GM19193 (cell line): ENCODE results near the gene EXOC3L2.

Experiments used
- POLR2A ChIP-seq: IDR thresholded peaks from 4 replicates; pipeline ENCODE4 v1.6.1; 2011; ENCODE audit not compliant: insufficient read depth, insufficient read length; ENCODE audit errors: extremely low read depth

Gene EXOC3L2

GRCh38 chr19:45180936-45181335 is 64.3 kb downstream of the EXOC3L2 start:
- no peak for TF ChIP-seq POLR2A

GRCh38 chr19:45179892-45180370 is 65.3 kb downstream of the EXOC3L2 start:
- TF ChIP-seq POLR2A: no peak

- no peak for TF ChIP-seq POLR2A
Measured at GRCh38 chr19:45179072-45179891, 65.9 kb downstream of the EXOC3L2 start.

GRCh38 chr19:45178262-45179071 is 66.7 kb downstream of the EXOC3L2 start, which contains the start of gene BLOC1S3:
Gene BLOC1S3, plus strand, starts transcription at chr19:45178784. Its CDS starts 513 bp downstream, at chr19:45179297.
- peak; percentile 76 for TF ChIP-seq POLR2A

DNA sequence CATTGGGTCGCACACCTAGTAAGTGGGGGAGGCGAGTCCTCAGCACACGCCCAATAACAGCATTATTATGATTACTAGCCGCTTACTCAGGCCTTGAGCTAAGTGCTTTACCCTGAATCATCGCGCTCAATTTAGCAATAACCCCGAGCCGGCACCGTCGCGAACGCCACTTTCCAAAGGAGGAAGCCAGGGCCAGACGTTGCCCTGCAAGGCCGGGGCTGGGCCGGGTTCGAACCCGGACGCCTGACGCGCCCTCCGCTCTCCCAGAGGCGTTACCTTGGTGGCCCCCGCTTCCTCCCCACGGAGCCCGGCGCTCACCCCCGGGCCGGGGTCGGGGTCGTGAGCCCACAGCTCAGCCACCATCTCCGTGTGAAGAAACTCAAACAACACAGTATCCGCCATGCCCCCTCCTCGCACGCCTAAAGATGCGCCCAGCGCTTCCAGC is 67.4 kb downstream of the EXOC3L2 start, which contains the start of gene TRAPPC6A:
Gene TRAPPC6A, minus strand, starts transcription at position 421 of the 445 bp plus-strand sequence. Its CDS starts 19 bp downstream, at position 402.
- TF ChIP-seq POLR2A: peak; percentile 73

DNA sequence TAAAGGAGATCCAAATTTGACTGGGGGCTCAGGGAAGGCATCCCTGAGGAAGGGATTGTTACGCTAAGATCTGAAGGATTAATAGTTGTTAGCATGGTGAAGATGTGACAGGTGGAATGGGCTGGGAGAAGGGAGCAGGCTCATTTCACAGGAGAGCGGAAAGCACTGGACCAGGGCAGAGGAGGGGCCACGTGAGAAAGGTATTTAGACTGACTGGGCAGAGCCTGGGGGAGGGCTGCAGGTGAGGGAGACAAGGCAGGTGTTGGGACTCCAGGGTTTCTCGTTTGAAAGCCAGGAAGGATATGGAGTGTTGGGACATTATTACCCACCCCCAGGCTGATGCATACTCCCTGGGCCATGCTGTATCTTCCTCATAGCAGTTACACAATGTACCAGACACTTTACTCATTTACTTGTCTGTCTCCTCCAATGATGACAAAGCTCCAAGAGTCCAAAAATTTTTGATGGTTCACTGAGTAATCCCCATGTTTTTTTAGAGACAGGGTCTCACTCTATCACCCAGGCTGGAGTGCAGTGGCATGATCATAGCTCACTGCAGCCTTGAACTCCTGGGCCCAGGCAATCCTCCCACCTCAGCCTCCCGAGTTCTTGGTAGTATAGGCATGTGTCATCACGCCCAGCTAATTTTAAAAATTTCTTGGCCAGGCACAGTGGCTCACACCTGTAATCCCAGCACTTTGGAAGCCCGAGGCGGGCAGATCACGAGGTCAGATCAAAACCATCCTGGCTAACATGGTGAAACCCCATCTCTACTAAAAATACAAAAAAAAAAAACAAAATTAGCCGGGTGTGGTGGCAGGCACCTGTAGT is 69.5 kb downstream of the EXOC3L2 start:
- TF ChIP-seq POLR2A: no peak

DNA sequence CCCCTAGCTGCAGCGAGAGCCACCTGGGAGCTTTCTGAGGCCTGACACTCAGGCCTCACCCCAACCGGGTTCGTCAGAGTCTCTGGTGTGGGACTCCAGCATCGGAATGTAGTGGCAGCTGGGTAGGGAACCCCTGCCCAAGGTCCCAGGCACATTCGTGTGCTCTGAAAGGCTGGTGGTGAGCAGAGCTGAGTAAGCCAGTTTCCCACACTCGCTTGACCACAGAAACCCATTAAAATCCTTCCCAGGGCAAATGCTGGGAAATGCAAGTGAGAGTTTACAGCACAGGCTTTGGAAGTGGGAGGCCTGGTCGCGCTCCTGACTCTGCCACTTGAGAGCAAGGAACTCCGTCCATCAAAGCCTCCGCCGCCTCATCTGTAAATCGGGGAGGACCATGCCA is 71.4 kb downstream of the EXOC3L2 start:
- no peak for TF ChIP-seq POLR2A

DNA sequence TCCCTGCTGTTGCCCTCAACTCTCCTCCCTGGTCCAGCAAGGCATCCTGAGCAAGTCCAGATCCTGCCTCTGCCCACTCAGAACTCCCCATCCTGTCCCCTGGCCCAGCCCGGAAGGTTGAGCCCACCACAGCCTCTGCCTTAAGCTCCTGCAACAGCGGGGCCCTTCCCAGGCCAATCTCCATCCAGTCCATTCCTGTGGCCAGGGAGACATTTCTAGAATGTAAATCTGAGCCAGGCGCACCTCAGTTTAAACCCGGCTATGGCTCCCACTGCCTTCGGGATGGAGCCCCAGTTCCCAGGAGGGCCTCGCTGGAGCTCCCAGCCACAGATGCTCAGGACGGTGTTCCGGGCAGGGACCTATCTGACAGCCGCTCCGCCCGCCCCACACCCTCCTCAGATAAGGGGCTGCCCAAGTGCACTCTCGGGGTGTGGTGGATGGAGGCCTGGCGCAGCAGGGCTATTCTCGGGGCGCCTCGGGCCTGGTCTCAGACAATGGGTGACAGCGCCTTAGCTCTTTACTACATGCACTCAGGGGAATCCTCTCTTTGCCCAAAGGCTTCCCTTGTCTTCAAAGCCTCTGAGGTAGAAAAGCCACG is 72.5 kb downstream of the EXOC3L2 start:
- TF ChIP-seq POLR2A: no peak

DNA sequence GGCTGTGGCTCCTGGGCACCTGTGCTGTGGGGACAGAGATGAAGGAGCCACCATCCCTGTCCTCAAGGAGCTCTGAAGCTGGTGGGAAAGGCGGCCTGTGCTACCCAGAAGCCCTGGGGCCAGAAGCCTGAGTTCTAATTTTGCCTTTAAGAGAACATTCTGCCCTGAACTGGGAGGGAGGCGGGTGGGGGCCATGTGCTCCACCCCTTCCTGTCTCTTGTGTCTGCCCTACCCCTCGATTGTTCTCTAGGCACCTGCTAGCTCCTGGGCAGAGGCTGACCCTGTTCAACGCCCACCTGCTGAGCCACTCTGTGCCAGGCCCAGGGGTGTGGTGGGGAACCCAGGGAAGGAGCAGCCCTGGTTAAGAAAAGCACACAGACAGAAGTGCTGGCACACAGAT is 73.0 kb downstream of the EXOC3L2 start:
- TF ChIP-seq POLR2A: no peak

- TF ChIP-seq POLR2A: no peak
Measured at GRCh38 chr19:45171211-45171623, 74.0 kb downstream of the EXOC3L2 start.

- TF ChIP-seq POLR2A: no peak
Measured at GRCh38 chr19:45170146-45171106, 74.8 kb downstream of the EXOC3L2 start.

DNA sequence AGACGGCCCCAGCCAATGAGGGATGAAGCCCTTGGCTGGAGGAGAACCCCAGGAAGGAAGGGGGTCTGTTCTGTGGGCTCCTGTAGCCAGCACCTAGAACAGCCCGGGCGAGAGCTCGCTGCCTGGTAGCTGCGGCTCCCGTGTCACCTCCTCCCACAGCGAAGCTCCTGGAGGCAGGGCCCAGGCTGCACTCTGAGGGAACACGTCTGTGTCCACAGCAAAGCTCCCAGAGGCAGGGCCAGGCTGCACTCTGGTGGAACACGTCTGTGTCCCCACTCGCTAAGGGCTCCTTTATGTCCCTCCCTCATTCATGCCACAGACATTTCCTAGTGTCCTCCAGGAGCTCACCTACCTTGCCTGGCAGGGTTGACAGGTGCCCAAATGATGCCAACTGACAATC is 75.6 kb downstream of the EXOC3L2 start:
- no peak for TF ChIP-seq POLR2A

DNA sequence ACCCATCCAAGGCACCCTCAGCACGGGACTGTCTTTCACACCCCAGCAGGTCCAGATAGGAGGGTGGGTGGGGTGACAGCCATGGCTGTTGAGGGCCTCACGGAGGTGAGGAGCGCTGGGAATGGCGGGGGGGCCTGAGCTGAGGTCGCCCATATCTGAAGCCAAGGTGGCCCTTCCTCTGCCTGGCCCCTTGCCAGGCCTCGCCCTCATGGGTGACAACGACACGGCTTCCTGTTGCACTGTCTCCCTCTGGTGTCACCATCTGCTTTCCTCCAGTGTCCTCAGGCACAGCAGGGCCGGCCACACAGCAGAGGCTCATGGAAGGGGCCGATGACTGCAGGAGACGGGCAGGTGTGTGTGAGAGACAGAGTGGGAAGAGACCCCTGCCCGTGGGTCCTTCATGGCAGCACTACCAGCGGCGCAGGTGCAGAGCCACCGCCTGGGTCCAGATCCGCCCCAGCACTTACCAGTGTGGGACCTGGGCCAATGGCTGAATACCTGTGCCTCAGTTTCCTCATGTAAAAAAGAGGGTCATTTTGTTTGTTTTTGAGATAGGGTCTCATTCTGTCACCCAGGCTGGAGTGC is 76.3 kb downstream of the EXOC3L2 start:
- TF ChIP-seq POLR2A: no peak
